CD8-positive, alpha-beta memory T cell (primary cell): ENCODE data around the gene RNF126. TPM values are rescaled to one million over a fixed set of nuclear protein-coding genes. Genes with fewer than 3 reads are reported as not detected.
"Not testable (repeated sequence)": the region's sequence is repeated elsewhere in the genome, so short reads cannot be mapped to it uniquely, and the experiment has no call there.

Experiments used
- CTCF ChIA-PET: fragments of 350-600 bp; sonication (Branson Sonifier 250); formaldehyde crosslinking; loops from one replicate; lab custom pipeline; 2021; ENCODE audit warnings: antibody characterized with exemption; lab: Charles Lee
- POLR2A ChIA-PET: fragments of 350-600 bp; sonication (Branson Sonifier 250); formaldehyde crosslinking; loops from one replicate; lab custom pipeline; 2021; ENCODE audit warnings: antibody characterized with exemption; lab: Charles Lee
- DNase-seq, 5 donors: peaks; one replicate each; pipeline versions ENCODE4 v3.0.0 to v3.0.0-alpha.2; 2020 to 2022; ENCODE audit warnings: mixed read lengths in 1 of 5
- H3K27ac ChIP-seq: one replicate; pipeline ENCODE4 v1.7.0; 2013; ENCODE audit warnings: low read depth, mild to moderate bottlenecking, low read length, moderate library complexity
- H3K27me3 ChIP-seq: 2 replicates; pipeline ENCODE4 v1.7.0; 2013; ENCODE audit warnings: low read length, mild to moderate bottlenecking; ENCODE audit not compliant: insufficient read depth, poor library complexity, severe bottlenecking
- H3K36me3 ChIP-seq: 2 replicates; pipeline ENCODE4 v1.7.0; 2013; ENCODE audit warnings: mild to moderate bottlenecking, low read length, moderate library complexity; ENCODE audit not compliant: insufficient read depth
- H3K4me1 ChIP-seq: 2 replicates; pipeline ENCODE4 v1.7.0; 2013; ENCODE audit warnings: mild to moderate bottlenecking, low read length, moderate library complexity; ENCODE audit not compliant: insufficient read depth
- H3K4me3 ChIP-seq: 2 replicates; pipeline ENCODE4 v1.7.0; 2013; ENCODE audit warnings: mild to moderate bottlenecking, low read length
- H3K9me3 ChIP-seq: 2 replicates; pipeline ENCODE4 v1.7.0; 2013; ENCODE audit warnings: mild to moderate bottlenecking, low read length
- H3K27ac Mint-ChIP-seq, 8 donors: one replicate each; pipeline ENCODE4 v1.8.0; 2020 to 2021; ENCODE audit warnings: mixed read lengths in 8 of 8, mild to moderate bottlenecking in 6 of 8, inconsistent platforms in 3 of 8, moderate library complexity in 3 of 8
- H3K27me3 Mint-ChIP-seq, 2 donors: one replicate each; pipeline ENCODE4 v1.8.0; 2020 to 2021; ENCODE audit warnings: mixed read lengths in 2 of 2, mild to moderate bottlenecking in 1 of 2, moderate library complexity in 1 of 2
- H3K36me3 Mint-ChIP-seq, 3 donors: one replicate each; pipeline ENCODE4 v1.8.0; 2020 to 2021; ENCODE audit warnings: mixed read lengths in 3 of 3, inconsistent platforms in 1 of 3, mild to moderate bottlenecking in 1 of 3
- H3K4me1 Mint-ChIP-seq, 3 donors: one replicate each; pipeline ENCODE4 v1.8.0; 2020 to 2021; ENCODE audit warnings: mixed read lengths in 3 of 3, inconsistent platforms in 1 of 3, mild to moderate bottlenecking in 1 of 3
- H3K4me3 Mint-ChIP-seq, 7 donors: one replicate each; pipeline ENCODE4 v1.8.0; 2020 to 2021; ENCODE audit warnings: mixed read lengths in 7 of 7, mild to moderate bottlenecking in 6 of 7, moderate library complexity in 4 of 7, inconsistent platforms in 2 of 7
- H3K9me3 Mint-ChIP-seq, 5 donors: one replicate each; pipeline ENCODE4 v1.8.0; 2020 to 2022; ENCODE audit warnings: mixed read lengths in 5 of 5, mild to moderate bottlenecking in 3 of 5, moderate library complexity in 2 of 5, inconsistent platforms in 1 of 5
- polyA plus RNA-seq: library from polyadenylated mRNA; unstranded; fragments of 300-500 nt; fragmentation: Illumina TruSeq; gene quantifications from one replicate; pipeline ENCODE4 v1.2.3, GENCODE V29; 2021
- total RNA-seq, 2 experiments: library from RNA; stranded (reverse); gene quantifications; one replicate each; pipeline ENCODE4 v1.2.3, GENCODE V29; 2021

The RNF126 gene
- total and polyA plus RNA-seq, 3 experiments from 2014 or later: 89.6 to 100.0 (median 95.5) TPM

DNA sequence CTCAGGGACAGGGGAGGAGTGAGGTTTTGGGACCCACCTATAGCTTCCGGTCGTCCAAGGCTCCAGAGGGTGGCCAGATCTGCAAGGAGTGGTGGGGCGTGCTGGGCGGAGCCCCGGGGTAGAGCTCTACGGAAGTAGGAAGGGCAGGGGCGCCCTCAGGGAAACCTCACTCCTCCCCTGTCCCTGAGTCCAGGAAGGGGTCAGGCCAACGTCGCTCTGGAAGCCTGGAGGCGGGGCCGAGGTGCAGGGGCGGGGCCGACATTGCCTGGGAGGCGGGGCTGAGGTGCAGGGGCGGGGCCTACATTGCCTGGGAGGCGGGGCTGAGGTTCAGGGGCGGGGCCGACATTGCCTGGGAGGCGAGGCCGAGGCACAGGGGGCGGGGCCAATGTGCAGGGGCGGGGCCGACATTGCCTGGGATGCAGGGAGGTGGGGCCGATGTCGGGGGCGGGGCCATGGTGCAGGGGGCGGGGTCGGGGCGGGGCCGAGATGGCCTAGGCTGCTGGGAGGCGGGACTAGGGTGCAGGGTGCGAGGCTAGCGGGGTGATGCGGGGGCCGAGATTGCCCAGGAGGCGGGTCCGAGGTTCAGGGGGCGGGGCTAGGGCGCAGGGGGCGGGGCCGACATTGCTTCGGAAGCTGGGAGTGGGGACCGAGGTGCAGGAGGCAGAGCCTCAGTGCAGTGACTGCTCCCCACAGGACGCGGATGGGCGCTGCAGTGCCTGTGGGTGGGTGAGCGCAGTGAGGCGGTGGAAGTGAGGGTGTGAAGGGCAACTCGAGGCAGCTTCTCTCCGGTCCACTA lies 40.8 kb upstream of the RNF126 start:
- H3K27me3 Mint-ChIP-seq: peaks cover 31 to 36% of the 10 kb centered on the region in 2 donors
- H3K4me3 Mint-ChIP-seq: peak overlapping the region in 2 of 7 donors; percentile 23 to 37
- POLR2A ChIA-PET: interaction anchor here (1.4 kb wide), 1 partner anchor 23 kb away, joined by 3 read pairs; no protein-coding TSS in a partner anchor

DNA sequence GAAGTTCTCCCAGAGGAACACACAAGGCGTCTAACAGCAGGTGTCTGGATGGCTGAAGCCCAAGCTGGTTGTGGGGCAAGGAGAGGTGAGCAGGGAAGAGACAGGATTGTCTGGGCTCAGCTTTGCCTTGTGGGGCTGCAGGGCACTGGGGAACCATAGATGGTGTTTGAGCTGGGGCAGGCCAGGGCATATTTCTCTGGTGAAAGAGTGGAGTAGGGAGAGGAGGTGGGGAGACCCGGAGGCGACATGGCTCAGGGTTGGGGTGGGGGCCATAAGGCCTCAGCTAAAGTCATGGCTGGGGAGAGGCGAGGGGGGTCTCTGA lies 40.3 kb upstream of the RNF126 start:
- H3K27ac ChIP-seq: peak overlapping the region; percentile 47
- CTCF ChIA-PET: interaction anchor here (1.0 kb wide), 1 partner anchor 28 kb away, joined by 3 read pairs; no protein-coding TSS in a partner anchor

More for the DNA sequence above, 40.8 kb upstream of the RNF126 start:
- Histone ChIP-seq H3K4me1 (peaks cover 7% of the 10 kb centered on the region), H3K4me3 (peak overlapping the region; percentile 25), H3K27me3 (peaks cover 8% of the 10 kb centered on the region), H3K36me3 (no peaks in the 10 kb centered on the region), H3K9me3 (no peaks in the 10 kb centered on the region), H3K27ac (peak overlapping the region; percentile 47)
- peak; percentile 37 to 67 (median 53) for DNase-seq
- CTCF ChIA-PET: interaction anchor here (1.0 kb wide), 1 partner anchor 28 kb away, joined by 3 read pairs; no protein-coding TSS in a partner anchor
- no peaks in the 10 kb centered on the region for H3K36me3 Mint-ChIP-seq
- peaks cover 3 to 20% (median 14%) of the 10 kb centered on the region in 3 donors for H3K4me1 Mint-ChIP-seq
- H3K9me3 Mint-ChIP-seq: peaks cover 0 to 8% (median 0%) of the 10 kb centered on the region in 5 donors
- peak overlapping the region in 1 of 8 donors; percentile 52 for H3K27ac Mint-ChIP-seq

GRCh38 chr19:702847-703246 lies 39.8 kb upstream of the RNF126 start:
- peaks cover 3 to 19% (median 13%) of the 10 kb centered on the region in 3 donors for H3K4me1 Mint-ChIP-seq

More for the DNA sequence above, 40.3 kb upstream of the RNF126 start:
- no peaks in the 10 kb centered on the region for H3K36me3 Mint-ChIP-seq
- no peaks in the 10 kb centered on the region for H3K36me3 ChIP-seq
- peak overlapping the region in 1 of 7 donors; percentile 37 for H3K4me3 Mint-ChIP-seq
- H3K4me1 ChIP-seq: peaks cover 7% of the 10 kb centered on the region
- peaks cover 6% of the 10 kb centered on the region for H3K27me3 ChIP-seq
- H3K9me3 ChIP-seq: no peaks in the 10 kb centered on the region
- no peak for DNase-seq
- H3K4me1 Mint-ChIP-seq: peaks cover 3 to 20% (median 14%) of the 10 kb centered on the region in 3 donors
- H3K27ac Mint-ChIP-seq: peak overlapping the region in 1 of 8 donors; percentile 52
- POLR2A ChIA-PET: no interaction called here
- H3K27me3 Mint-ChIP-seq: peaks cover 31 to 40% of the 10 kb centered on the region in 2 donors
- H3K4me3 ChIP-seq: no peak overlapping the region
- peaks cover 0 to 8% (median 0%) of the 10 kb centered on the region in 5 donors for H3K9me3 Mint-ChIP-seq

GRCh38 chr19:699885-700284 lies 36.9 kb upstream of the RNF126 start:
- H3K9me3 ChIP-seq, H3K4me1 ChIP-seq, H3K36me3 Mint-ChIP-seq, POLR2A ChIA-PET, CTCF ChIA-PET, H3K36me3 ChIP-seq, DNase-seq, H3K27ac Mint-ChIP-seq, H3K4me3 ChIP-seq, H3K27ac ChIP-seq, H3K27me3 ChIP-seq, H3K9me3 Mint-ChIP-seq: not testable (repeated sequence)
- Mint-ChIP-seq H3K27me3 (peaks cover 21 to 34% of the 10 kb centered on the region in 2 donors), H3K4me3 (peak overlapping the region in 1 of 7 donors; percentile 61), H3K4me1 (peaks cover 3 to 23% (median 13%) of the 10 kb centered on the region in 3 donors)

More at GRCh38 chr19:702847-703246, 39.8 kb upstream of the RNF126 start:
- H3K36me3 ChIP-seq, H3K27ac ChIP-seq, POLR2A ChIA-PET, H3K9me3 Mint-ChIP-seq, H3K4me3 ChIP-seq, H3K9me3 ChIP-seq, DNase-seq, H3K36me3 Mint-ChIP-seq, H3K4me1 ChIP-seq, H3K27me3 ChIP-seq: not testable (repeated sequence)
- Mint-ChIP-seq H3K4me3 (peak overlapping the region in 1 of 7 donors; percentile 37), H3K27me3 (peaks cover 30 to 39% of the 10 kb centered on the region in 2 donors), H3K27ac (peak overlapping the region in 2 of 8 donors; percentile 38 to 52)
- CTCF ChIA-PET: interaction anchor here (1.0 kb wide), 1 partner anchor 29 kb away, joined by 3 read pairs; no protein-coding TSS in a partner anchor

GRCh38 chr19:698529-698928 lies 35.5 kb upstream of the RNF126 start:
- H3K4me3 ChIP-seq, H3K4me1 ChIP-seq, DNase-seq, H3K9me3 Mint-ChIP-seq, H3K27me3 ChIP-seq, H3K36me3 ChIP-seq, H3K27ac Mint-ChIP-seq, H3K36me3 Mint-ChIP-seq, H3K9me3 ChIP-seq, CTCF ChIA-PET, H3K4me3 Mint-ChIP-seq, POLR2A ChIA-PET, H3K27ac ChIP-seq: not testable (repeated sequence)
- Mint-ChIP-seq H3K4me1 (peaks cover 3 to 21% (median 12%) of the 10 kb centered on the region in 3 donors), H3K27me3 (peaks cover 24 to 32% of the 10 kb centered on the region in 2 donors)

DNA sequence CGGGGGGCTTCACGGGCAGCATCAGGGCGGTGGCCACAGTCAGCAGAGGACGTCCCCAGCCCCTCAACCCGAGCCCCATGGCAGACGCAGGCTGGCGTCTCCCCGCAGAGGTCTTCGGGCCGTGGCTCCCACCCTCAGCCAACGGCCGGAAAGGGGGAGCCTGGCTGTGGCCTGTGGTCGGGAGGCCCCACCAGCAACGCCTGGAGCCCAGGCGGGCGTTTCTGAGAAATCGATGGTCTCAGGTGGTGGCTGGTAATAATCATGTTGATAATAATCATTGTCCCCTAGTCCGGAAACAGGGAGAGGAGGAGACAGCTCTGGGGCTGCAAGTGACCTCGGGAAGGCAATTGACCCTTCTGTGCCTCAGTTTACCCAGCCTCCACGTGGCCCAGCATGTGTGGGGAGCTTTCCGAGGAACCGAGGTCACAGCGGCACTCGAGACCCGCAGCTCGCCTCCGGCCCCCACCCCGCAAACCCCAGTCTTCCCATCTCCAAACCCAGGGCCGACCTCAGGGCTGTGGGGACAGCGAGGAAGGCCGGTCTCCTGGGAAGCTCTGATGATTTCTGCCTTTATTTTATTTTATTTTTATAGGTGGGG lies 32.4 kb upstream of the RNF126 start, which contains the start of gene PRSS57:
Gene PRSS57 (minus strand): TSS at position 101 of the 598 bp plus-strand sequence. CDS start 22 bp downstream, at position 79.
- Histone ChIP-seq H3K27ac (no peak within 1 kb of the TSS), H3K27me3 (peaks cover 4% of the 10 kb centered on the region), H3K4me3 (no peak within 1 kb of the TSS), H3K4me1 (no peaks in the 10 kb centered on the region), H3K36me3 (no peaks in the 10 kb centered on the region), H3K9me3 (no peaks in the 10 kb centered on the region)
- H3K9me3 Mint-ChIP-seq: no peaks in the 10 kb centered on the region
- peak within 1 kb of the TSS in 2 of 7 donors; percentile 14 to 36 for H3K4me3 Mint-ChIP-seq
- peaks cover 0 to 12% (median 2%) of the 10 kb centered on the region in 3 donors for H3K4me1 Mint-ChIP-seq
- no peak for DNase-seq
- ChIA-PET CTCF (no interaction called here), POLR2A (no interaction called here)
- H3K27me3 Mint-ChIP-seq: peaks cover 15 to 25% of the 10 kb centered on the region in 2 donors
- H3K27ac Mint-ChIP-seq: peak within 1 kb of the TSS in 1 of 8 donors; percentile 82
- no peaks in the 10 kb centered on the region for H3K36me3 Mint-ChIP-seq

GRCh38 chr19:694481-695351 lies 31.7 kb upstream of the RNF126 start:
- H3K4me3 Mint-ChIP-seq: peak overlapping the region in 1 of 7 donors; percentile 14
- Histone ChIP-seq H3K4me1 (no peaks in the 10 kb centered on the region), H3K27me3 (peaks cover 4% of the 10 kb centered on the region), H3K4me3 (no peak overlapping the region), H3K27ac (no peak overlapping the region), H3K9me3 (no peaks in the 10 kb centered on the region), H3K36me3 (no peaks in the 10 kb centered on the region)
- H3K27ac Mint-ChIP-seq: peak overlapping the region in 1 of 8 donors; percentile 82
- no peaks in the 10 kb centered on the region for H3K36me3 Mint-ChIP-seq
- DNase-seq: no peak
- H3K4me1 Mint-ChIP-seq: peaks cover 0 to 12% (median 2%) of the 10 kb centered on the region in 3 donors
- ChIA-PET CTCF (no interaction called here), POLR2A (no interaction called here)
- peaks cover 15 to 25% of the 10 kb centered on the region in 2 donors for H3K27me3 Mint-ChIP-seq
- H3K9me3 Mint-ChIP-seq: no peaks in the 10 kb centered on the region
